ENCODE data around the gene PARP11.

DNA sequence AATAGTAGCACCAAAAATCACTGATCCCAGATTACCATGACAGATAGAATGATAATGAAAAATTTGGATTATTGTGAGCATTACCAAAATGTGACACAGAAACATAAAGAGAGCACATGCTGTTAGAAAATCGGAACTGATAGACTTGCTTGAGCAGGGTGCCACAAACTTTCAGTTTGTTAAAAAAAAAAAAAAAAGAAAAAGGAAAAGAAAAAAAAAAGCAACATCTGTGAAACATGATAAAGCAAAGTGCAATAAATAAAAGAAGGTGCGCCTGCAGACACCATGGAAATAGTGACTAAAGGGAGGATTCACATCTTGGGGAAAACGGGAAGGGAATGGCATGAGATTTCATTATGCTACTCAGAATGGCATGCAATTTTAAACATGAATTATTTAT lies 6.6 kb upstream of the PARP11 start:
- TF ChIP-seq, protein P1, sequence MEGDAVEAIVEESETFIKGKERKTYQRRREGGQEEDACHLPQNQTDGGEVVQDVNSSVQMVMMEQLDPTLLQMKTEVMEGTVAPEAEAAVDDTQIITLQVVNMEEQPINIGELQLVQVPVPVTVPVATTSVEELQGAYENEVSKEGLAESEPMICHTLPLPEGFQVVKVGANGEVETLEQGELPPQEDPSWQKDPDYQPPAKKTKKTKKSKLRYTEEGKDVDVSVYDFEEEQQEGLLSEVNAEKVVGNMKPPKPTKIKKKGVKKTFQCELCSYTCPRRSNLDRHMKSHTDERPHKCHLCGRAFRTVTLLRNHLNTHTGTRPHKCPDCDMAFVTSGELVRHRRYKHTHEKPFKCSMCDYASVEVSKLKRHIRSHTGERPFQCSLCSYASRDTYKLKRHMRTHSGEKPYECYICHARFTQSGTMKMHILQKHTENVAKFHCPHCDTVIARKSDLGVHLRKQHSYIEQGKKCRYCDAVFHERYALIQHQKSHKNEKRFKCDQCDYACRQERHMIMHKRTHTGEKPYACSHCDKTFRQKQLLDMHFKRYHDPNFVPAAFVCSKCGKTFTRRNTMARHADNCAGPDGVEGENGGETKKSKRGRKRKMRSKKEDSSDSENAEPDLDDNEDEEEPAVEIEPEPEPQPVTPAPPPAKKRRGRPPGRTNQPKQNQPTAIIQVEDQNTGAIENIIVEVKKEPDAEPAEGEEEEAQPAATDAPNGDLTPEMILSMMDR (IDR thresholded peaks at IDR 0.05; ENCODE audit: insufficient read depth, low read depth, low read length): no peak
- TF ChIP-seq EZH2 (IDR thresholded peaks at IDR 0.05; ENCODE audit: insufficient read depth, low read length): no peak
